Keratinocyte (primary cell): ENCODE measurements around the gene INTS1. TPM values are rescaled to one million over a fixed set of nuclear protein-coding genes. Genes with fewer than 3 reads are reported as not detected.

Source experiments
- DNase-seq: peaks from one replicate; pipeline ENCODE4 v3.0.0-alpha.2; 2011; ENCODE audit warnings: low read depth, missing footprints, low spot score
- FAIRE-seq: peaks from 2 replicates; lab custom pipeline; 2011; peaks lifted over from hg19 to GRCh38; lab: Jason Lieb, UNC
- H2AFZ ChIP-seq: 2 replicates; pipeline ENCODE4 v1.6.0; 2012; ENCODE audit warnings: low read length, control low read depth, inconsistent platforms; ENCODE audit not compliant: control insufficient read depth
- H3K27ac ChIP-seq: 2 replicates; pipeline ENCODE4 v1.5.1; 2011; ENCODE audit warnings: low read length; ENCODE audit not compliant: control insufficient read depth, insufficient read depth
- H3K27me3 ChIP-seq: 3 replicates; pipeline ENCODE4 v1.6.0; 2011; ENCODE audit warnings: low read length; ENCODE audit not compliant: control insufficient read depth, insufficient read depth; ENCODE audit errors: extremely low read depth
- H3K36me3 ChIP-seq, 2 experiments: 2 replicates in 1 of 2; 3 replicates in 1 of 2; pipeline ENCODE4 v1.5.1; 2011; ENCODE audit warnings: low read length in 2 of 2, mild to moderate bottlenecking in 1 of 2; ENCODE audit not compliant: control insufficient read depth in 2 of 2, insufficient read depth in 2 of 2; ENCODE audit errors: extremely low read depth in 1 of 2
- H3K4me1 ChIP-seq: 3 replicates; pipeline ENCODE4 v1.5.1; 2011; ENCODE audit warnings: low read length; ENCODE audit not compliant: control insufficient read depth, insufficient read depth; ENCODE audit errors: extremely low read depth
- H3K4me2 ChIP-seq: 3 replicates; pipeline ENCODE4 v1.6.0; 2011; ENCODE audit warnings: low read depth, low read length; ENCODE audit not compliant: control insufficient read depth, insufficient read depth; ENCODE audit errors: extremely low read depth
- H3K4me3 ChIP-seq, 3 experiments: fragments of 200-600 bp in 1 of 3; sonication (generic) in 1 of 3; 2 replicates in 2 of 3; 3 replicates in 1 of 3; pipeline ENCODE4 v1.5.1; 2011 to 2016; ENCODE audit warnings: low read length in 3 of 3, mild to moderate bottlenecking in 3 of 3, control low read depth in 2 of 3, inconsistent platforms in 1 of 3, low read depth in 1 of 3, mixed read lengths in 1 of 3, mixed run types in 1 of 3, moderate library complexity in 1 of 3; ENCODE audit not compliant: control insufficient read depth in 2 of 3, insufficient read depth in 2 of 3; ENCODE audit errors: extremely low read depth in 1 of 3
- H3K79me2 ChIP-seq: 2 replicates; pipeline ENCODE4 v1.6.0; 2012; ENCODE audit warnings: low read length; ENCODE audit not compliant: control insufficient read depth, insufficient read depth
- H3K9ac ChIP-seq: 3 replicates; pipeline ENCODE4 v1.6.0; 2011; ENCODE audit warnings: low read length; ENCODE audit not compliant: control insufficient read depth, insufficient read depth; ENCODE audit errors: extremely low read depth
- H3K9me1 ChIP-seq: 3 replicates; pipeline ENCODE4 v1.6.0; 2011; ENCODE audit warnings: low read length; ENCODE audit not compliant: control insufficient read depth, insufficient read depth; ENCODE audit errors: extremely low read depth
- H3K9me3 ChIP-seq: 2 replicates; pipeline ENCODE4 v1.5.1; 2012; ENCODE audit warnings: low read depth, low read length; ENCODE audit not compliant: control insufficient read depth
- H4K20me1 ChIP-seq: 3 replicates; pipeline ENCODE4 v1.6.0; 2011; ENCODE audit warnings: low read length; ENCODE audit not compliant: control insufficient read depth, insufficient read depth; ENCODE audit errors: extremely low read depth
- EZH2 ChIP-seq: IDR thresholded peaks from one replicate; pipeline ENCODE4 v1.6.1; 2012; ENCODE audit warnings: inconsistent platforms, mild to moderate bottlenecking, low read length, moderate library complexity
- dilution Hi-C: fragments of 300-500 bp; cut with MboI; formaldehyde crosslinking; loops from one replicate; pipeline ENCODE4 v1.7.0; 2020; ENCODE audit warnings: low sequenced_read_pairs; ENCODE audit not compliant: extremely low pct_ligation_motif_present
- polyA plus RNA-seq, 5 experiments: library from polyadenylated mRNA; depleted of rRNA in 3 of 5; stranded (reverse) in 3 of 5; stranded (forward) in 1 of 5; unstranded in 1 of 5; fragments of >200 nt; gene quantifications; 1 replicate in 1 of 5; 2 replicates in 3 of 5; 3 replicates in 1 of 5; pipeline versions ENCODE4 v1.2.1 to v1.2.3, GENCODE V29; 2011 to 2012; ENCODE audit warnings: missing spikeins in 2 of 5, low read depth in 1 of 5, low replicate concordance in 1 of 5
- TF ChIP-seq, protein P1 (sequence below), 3 experiments: IDR thresholded peaks in 1 of 3; conservative IDR thresholded peaks in 1 of 3; optimal IDR thresholded peaks in 1 of 3; 2 replicates in 2 of 3; 3 replicates in 1 of 3; pipeline versions ENCODE3 to v1.5.1; 2011; ENCODE audit warnings: low read length in 3 of 3, mild to moderate bottlenecking in 3 of 3, moderate library complexity in 2 of 3, control low read depth in 1 of 3, inconsistent platforms in 1 of 3; ENCODE audit not compliant: insufficient read depth in 2 of 3; ENCODE audit errors: extremely low read depth in 1 of 3

The INTS1 gene
- polyA plus RNA-seq, 1 donor (not counting 4 experiments of a cell fraction or from before 2014, with no cell fraction given): 10.6 TPM

DNA sequence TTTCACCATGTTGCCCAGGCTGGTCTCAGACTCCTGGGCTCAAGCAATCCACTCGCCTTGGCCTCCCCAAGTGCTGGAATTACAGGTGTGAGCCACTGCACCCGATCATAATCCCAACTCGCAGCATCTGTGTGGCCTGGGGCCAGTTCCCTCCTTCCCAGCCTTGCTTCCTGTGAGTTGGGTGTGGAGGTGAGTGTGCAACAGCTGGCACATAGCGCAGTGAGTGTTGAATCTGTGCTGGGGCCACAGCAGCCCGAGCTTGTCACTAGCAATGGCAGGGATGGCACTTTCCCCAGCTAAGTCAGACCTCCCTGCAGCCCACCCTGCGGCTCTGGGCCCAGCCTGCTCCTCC, 39.6 kb upstream of the INTS1 start:
- FAIRE-seq (peak; percentile 83), DNase-seq (no peak)
- no peak overlapping the region for H2AFZ ChIP-seq
- H3K9me1 ChIP-seq: no peaks in the 10 kb centered on the region
- dilution Hi-C loops: no loop called here
- TF ChIP-seq, protein P1, sequence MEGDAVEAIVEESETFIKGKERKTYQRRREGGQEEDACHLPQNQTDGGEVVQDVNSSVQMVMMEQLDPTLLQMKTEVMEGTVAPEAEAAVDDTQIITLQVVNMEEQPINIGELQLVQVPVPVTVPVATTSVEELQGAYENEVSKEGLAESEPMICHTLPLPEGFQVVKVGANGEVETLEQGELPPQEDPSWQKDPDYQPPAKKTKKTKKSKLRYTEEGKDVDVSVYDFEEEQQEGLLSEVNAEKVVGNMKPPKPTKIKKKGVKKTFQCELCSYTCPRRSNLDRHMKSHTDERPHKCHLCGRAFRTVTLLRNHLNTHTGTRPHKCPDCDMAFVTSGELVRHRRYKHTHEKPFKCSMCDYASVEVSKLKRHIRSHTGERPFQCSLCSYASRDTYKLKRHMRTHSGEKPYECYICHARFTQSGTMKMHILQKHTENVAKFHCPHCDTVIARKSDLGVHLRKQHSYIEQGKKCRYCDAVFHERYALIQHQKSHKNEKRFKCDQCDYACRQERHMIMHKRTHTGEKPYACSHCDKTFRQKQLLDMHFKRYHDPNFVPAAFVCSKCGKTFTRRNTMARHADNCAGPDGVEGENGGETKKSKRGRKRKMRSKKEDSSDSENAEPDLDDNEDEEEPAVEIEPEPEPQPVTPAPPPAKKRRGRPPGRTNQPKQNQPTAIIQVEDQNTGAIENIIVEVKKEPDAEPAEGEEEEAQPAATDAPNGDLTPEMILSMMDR (optimal IDR thresholded peaks at IDR 0.05 in 1 of 3, IDR thresholded peaks at IDR 0.05 in 1 of 3, conservative IDR thresholded peaks at IDR 0.05 in 1 of 3; ENCODE audit: extremely low read depth in 1 of 3, insufficient read depth in 2 of 3, low read length in 3 of 3): no peak
- no peak for TF ChIP-seq EZH2
- H3K36me3 ChIP-seq: peaks cover 0 to 12% of the 10 kb centered on the region in 2 experiments
- H3K4me3 ChIP-seq: no peak overlapping the region
- H3K79me2 ChIP-seq: peaks cover 9% of the 10 kb centered on the region
- H3K27ac ChIP-seq: peak overlapping the region; percentile 0
- H4K20me1 ChIP-seq: peaks cover 5% of the 10 kb centered on the region
- no peak overlapping the region for H3K4me2 ChIP-seq
- peak overlapping the region; percentile 53 for H3K9ac ChIP-seq
- H3K9me3 ChIP-seq: no peaks in the 10 kb centered on the region
- H3K27me3 ChIP-seq: no peaks in the 10 kb centered on the region
- peaks cover 18% of the 10 kb centered on the region for H3K4me1 ChIP-seq

DNA sequence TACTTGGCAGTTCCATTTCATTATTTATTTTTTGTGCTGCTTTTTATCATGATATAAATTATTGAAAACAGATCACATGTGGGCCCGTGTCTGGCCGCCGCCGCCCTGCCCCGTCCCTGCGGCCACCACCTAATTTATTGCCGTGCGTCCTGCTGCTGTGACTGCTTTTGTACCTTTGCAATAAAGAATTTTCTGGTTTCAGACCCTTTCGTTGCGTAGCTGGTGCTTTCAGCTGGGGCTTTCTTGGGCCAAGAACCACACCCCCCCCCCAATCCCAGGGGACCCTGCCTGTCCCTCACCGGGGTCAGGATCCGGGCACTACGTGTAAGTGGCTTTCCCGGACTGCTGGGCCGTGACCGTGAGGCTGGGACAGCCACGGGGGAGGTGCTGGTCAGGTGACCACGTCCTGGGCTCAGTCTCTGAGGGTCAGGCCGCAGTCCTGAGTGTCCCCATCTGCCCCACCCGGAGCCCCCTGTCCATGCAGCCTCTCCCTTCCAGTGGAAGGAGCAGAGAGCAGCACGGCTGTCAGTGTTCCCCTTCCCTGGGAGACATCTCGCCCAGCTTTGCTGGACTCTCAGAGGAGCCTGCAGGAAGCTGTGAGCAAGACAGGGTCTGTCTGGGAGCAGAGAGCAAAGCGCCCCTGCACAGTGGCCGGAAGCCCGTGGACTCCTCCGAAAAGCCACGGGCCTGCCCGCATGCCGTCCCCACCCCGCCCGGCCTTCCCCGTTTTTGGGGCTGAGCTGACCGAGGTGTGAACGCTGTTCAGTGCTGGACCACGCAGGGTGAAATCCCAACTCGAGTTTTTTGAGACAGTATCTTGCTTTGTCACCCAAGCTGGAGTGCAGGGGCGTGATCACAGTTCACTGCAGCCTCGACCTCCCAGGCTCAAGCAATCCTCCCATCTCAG, 38.9 kb upstream of the INTS1 start:
- Histone ChIP-seq H3K27ac (no peak overlapping the region), H2AFZ (no peak overlapping the region), H4K20me1 (peaks cover 9% of the 10 kb centered on the region), H3K36me3 (peaks cover 0 to 14% of the 10 kb centered on the region in 2 experiments), H3K4me2 (no peak overlapping the region), H3K9me3 (no peaks in the 10 kb centered on the region), H3K27me3 (no peaks in the 10 kb centered on the region), H3K4me1 (peaks cover 18% of the 10 kb centered on the region), H3K9me1 (no peaks in the 10 kb centered on the region), H3K9ac (no peak overlapping the region), H3K79me2 (peaks cover 14% of the 10 kb centered on the region), H3K4me3 (no peak overlapping the region)
- FAIRE-seq (no peak), DNase-seq (no peak)
- dilution Hi-C loops: no loop called here
- TF ChIP-seq EZH2: no peak
- TF ChIP-seq, protein P1 (optimal IDR thresholded peaks at IDR 0.05 in 1 of 3, IDR thresholded peaks at IDR 0.05 in 1 of 3, conservative IDR thresholded peaks at IDR 0.05 in 1 of 3; ENCODE audit: extremely low read depth in 1 of 3, insufficient read depth in 2 of 3, low read length in 3 of 3): no peak
